HG03439 (cell line): ENCODE measurements around the gene SIKE1.
A peak's percentile ranks its signal among the peaks of the same experiment; 100 is the strongest.
"Not testable (repeated sequence)": the region's sequence is repeated elsewhere in the genome, so short reads cannot be mapped to it uniquely, and the experiment has no call there.

Source experiments
- ATAC-seq: cut with Tn5 transposase; IDR thresholded peaks from one replicate; pipeline ENCODE4 v1.9.1; 2021; ENCODE audit warnings: mild to moderate bottlenecking, moderate library complexity; ENCODE audit not compliant: unreplicated experiment

The SIKE1 gene

DNA sequence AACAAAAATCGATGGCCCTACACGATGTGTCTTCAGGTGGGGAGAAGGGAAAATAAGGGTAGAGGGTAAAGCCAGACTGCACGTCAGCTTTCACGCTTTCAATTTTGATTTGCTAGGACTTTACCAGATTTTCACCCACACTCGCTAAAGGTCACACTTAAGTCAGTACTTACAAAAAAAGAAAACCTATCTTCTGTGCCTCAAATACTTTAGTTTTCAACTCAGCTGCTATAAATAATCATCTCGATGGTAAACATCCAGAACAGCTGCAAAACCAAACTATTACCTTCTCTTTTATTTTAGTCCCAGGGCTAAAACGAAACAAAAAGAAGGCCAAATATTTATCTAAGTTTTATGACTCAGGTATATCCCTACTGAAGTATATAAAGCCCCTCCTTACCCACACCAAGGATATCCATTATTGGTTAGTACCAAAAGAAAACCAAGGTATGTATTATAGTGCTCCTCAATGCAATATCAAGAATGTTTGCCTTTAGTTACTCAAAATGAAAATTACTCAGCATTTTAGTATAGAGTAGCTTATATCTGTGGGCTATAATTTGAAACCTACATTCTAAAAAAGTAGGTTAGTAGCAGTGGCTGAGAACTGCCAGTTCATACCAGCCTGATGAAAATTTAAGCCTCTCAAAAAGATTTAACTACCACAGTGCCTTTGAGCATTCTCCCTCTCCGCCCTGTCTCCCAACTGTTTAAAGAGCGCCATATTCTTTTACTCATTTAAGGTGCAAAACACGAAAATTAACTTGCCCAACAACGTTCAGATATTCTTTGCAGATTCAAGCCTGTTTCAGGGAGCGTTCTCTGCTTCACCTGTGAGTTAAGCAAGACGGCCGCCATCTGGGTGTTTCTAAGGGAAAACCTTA lies 24.2 kb downstream of the SIKE1 start:
- peak; percentile 43 for ATAC-seq

DNA sequence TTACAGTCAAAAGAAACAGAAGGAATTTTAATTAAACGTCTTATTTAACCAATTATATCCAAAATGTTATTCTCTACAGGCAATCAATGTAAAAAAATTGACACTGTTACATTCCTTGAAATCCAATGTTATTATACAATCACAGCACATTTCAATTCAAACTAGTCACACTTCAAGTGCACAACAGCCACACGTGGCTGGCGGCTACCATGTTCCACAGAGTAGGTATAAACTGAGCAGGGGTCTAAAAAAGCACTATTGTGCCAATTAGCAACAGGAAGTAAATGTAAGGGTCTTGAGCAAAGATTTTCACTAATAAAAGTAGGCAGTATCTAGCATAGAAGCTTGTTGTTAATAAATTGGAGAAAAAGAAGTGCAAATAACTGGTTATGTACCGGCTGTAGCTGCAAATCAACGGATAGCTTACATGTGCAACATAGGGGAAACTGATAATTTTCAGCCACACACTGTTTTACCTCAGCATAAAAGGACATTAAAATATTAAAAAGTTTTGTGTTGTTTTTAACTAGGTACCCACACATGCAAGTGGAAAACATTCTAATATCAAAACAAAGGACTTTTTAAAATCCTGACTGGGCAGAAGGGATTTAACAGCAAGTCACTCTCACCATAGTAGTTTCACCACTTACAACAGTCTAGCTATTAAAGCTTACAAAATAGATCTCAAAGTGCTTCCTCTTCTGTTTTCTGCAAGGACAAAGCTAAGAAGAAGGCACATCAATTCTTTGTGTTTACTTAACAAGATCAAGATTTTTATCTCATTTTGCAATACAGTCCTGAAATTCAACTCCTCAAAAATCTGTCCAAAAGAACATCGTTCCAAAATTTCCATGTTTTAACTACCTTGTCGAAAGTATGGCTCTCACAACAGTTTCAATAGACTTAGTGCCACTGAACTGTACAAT lies 25.2 kb downstream of the SIKE1 start:
- ATAC-seq: no peak

DNA sequence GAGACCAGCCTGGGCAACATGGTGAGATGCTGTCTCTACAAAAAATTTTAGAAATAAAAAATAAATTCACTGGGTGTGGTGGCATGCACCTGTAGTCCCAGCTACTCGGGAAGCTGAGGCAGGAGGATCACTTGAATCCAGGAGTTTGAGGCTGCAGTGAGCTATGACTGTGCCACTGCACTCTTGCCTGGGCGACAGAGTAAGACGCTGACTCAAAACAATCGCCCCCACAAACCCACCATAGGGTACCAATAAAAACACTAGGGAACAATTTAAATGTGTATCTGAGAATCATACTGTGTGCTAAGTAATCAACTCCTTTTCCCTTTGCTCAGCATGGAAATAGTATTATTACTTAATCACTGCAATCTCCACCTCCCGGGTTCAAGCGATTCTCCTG lies 26.8 kb downstream of the SIKE1 start:
- ATAC-seq: not testable (repeated sequence)

DNA sequence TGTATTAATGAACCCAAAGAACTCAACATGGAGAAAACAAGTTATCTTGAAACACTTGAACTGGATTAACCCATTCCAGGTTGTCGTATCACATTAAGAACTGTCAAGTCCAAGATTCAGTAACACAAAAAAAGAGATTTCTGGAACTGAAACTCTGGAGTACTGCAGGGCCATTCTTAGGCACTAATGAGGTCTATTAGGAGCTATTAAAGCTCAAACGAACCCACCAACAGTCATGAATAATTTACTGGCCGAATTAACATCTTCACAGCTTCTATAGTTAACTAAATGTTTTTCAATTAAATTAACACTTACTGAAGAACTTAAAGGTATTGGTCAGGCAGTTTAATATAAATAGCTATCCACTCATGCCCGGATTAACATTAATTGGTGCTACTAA lies 27.3 kb downstream of the SIKE1 start:
- no peak for ATAC-seq

DNA sequence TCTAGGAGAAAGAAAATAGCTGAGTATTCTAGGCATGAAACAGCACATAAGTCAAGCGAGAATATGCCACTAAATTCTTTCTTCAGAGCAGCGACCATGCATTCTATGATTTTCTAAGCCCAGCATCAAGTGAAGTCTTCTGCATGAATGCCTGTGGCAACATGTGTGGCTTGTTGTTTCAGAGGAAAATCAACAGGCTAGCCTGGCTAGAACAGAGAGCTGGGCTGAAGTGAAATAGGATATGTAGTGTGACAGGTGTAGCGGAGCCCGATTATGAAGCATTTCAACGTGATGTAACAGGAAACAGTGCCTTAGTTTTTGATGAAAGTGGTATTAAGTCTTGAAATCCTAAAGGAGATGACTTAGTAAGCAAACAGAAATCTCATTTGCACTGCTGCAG lies 29.7 kb downstream of the SIKE1 start:
- ATAC-seq: no peak

DNA sequence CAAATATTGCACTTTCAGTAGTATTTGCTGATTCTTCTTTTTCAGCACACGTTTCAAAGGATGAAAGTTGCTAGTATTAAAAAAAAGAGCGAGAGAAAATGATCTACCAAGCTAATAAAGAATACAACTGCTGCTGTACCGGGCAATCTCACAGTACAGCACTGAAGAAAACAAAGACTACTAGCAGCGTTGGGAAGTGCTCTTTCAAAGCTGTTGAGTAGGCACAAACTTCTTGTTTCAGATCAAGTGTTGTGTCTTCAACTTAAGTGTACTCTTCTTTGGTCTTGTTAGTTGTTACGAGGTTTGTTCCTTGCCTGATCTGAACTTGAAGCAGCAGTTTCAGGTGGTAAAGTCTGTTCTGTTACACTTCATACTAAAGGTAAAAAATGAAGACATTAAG lies 30.6 kb downstream of the SIKE1 start:
- ATAC-seq: no peak

DNA sequence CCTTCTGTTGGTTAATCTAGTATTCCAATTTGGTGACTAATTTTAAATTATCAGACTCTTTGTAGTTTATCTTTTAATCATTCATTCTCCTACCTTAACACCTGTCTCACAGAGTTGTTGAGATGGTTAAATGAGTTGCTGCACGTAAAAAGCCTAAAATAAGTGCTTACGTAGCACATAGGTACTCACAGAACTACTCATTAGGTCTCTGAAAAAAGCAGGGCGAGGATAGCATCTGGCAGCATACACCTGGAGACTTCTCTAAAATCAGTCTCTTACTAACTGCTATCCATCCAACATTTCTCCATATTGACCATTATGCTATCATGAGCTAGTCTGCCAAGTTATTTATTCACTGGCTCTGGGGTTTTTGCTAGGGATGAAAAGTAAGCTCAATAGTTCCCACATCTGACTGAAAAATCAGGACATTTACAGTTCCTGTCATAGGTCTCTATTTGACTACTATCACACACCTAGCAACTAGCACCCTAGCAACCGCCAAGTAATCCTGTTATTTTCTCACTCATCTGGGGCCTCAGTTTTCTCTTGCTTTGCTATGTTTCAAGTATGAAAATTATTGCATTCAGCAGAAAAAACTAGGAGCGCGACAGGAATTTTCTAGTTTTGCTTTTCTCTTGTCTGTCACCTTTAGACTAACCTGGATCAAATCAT lies 33.9 kb downstream of the SIKE1 start:
- no peak for ATAC-seq

DNA sequence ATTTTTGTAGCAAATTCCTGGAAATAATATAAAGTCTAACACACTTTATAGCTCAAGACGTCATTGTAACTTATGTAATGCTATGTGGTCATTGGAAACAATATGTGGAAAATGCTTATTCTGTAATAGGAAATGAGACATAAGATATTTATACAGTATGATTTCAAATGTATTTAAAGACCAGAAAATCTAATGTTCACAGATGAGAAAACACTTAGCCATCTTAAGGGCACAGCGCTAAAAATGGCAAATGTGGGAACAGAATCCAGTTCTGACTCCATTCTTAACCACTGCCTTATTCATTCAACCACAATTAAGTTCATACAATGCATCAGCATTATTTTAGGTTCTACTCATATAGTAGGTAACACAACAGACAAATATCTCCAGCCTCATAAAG lies 35.2 kb downstream of the SIKE1 start:
- ATAC-seq: no peak

DNA sequence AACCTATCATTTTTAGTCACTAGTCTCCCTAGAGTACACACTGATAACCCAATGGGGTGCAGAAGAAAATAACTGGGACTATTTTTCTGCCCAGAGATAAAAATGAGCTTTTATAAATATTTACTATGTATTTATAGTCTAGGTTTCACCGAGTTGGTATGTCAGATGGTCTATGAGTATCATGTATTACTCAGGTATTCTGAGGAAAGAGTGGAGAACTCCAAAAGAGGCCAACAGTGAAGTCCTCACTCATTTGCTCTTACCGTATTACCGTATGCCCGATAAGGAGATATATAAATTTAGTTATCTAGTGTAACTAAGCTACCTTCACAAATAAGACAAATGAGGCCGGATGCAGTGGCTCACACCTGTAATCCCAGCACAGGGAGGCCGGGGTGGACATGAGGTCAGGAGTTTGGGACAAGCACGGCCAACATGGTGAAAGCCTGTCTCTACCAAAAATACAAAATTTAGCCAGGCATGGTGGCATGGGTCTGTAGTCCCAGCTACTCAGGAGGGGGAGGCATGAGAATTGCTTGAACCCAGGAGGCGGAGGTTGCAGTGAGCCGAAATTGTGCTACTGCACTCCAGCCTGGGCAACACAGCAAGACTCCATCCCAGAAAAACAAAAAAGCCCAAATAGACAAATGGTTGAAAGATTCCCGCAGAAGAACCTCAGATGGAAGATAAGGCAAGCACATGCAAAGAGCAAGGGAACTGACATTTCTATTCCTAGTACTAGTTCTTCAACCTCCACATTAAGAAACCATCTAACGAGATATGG lies 38.3 kb downstream of the SIKE1 start:
- no peak for ATAC-seq

DNA sequence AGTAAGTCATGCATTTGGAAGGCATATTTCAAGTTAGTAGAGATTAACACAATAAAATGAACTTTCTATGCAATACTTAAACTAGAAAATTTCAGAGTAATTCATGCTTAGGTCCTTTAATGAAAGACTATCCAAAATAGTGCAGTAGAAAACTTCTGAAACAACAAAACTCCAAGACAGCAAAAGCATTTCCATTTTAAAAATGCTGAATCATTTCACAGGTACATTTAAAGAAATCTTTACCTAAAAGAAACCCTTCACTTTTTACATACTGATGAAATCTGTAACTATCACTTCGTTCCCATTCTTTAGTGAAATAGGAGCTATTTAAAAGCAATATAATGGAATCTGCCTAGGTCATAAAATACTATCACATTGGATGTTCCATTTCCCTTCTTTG lies 40.2 kb downstream of the SIKE1 start:
- ATAC-seq: no peak

DNA sequence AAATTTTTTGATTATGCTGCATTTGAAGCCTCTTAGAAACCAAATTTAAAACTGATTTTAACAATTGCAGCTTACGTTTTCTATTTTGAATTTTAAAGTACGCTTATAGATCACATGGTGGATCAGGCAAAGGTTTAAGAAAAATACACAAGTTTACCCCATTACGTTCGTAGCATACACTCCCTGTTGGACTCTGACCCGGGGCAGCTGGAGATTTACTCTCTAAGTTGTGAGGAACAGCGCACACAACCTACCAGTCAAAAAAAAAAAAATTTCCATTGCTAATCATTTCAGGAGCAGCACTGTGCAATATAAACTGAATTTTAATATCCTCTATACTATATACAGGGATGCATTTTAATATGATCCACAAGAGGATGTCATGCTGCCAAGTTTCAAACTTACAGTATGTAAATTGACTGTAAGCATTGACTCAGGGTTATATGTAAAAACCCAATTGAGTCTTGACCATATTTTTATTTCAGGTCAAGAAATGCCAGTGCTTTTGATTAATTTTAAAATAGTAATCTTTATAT lies 43.1 kb downstream of the SIKE1 start:
- no peak for ATAC-seq

DNA sequence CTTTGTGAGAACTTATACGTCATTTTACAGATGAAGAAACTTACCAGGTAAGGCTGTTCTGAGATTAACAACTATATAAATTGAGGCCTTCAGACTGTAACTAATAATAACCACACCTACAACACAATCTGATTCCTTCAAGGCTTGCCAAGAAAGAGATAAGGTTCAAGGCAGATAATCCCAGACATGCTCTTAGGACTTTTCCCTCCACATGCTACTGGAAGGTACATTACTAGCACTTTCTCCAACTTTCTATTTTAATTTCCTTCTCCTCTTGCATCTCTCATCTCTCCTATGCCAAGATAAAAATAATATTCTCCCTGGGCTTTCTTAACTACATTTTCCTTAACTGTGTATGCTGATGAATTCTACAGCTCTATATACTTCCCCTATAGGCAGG lies 45.0 kb downstream of the SIKE1 start:
- ATAC-seq: no peak

DNA sequence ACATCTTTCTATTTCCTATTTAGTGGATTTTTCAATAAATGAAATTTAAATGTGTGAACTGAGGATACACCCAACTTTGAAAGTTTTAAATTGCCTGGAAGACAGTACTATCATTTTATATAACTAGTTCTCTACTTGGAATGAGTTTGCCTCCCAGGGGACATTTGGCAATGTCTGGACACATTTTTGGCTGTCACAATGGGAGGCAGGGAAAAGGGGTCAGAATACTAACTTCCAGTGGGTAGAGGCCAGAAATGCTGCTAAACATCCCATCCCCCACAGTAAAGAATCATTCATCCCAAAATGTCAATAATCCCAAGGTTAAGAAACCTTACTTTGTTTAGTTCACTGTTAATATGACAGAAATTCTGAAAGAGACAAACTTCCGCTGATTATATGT lies 50.7 kb downstream of the SIKE1 start:
- no peak for ATAC-seq

DNA sequence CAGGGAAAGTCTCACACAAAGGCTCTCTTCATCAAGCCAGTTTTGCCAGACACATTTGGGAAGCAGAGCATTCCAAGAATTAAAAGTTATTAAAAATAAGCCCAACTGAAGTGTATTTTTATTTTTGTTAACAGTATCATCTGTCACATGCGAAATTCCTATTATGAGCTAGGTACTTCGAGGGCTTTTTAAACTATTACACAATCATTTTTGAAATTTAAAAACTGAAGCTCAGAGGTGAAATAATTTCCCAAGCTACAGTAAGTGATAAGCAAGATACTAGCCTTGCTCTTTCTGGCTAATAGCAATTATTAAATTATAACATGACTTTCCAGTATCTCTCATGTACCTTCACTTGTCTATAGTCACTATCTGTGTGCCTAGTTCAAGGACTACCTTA lies 51.9 kb downstream of the SIKE1 start:
- ATAC-seq: no peak

DNA sequence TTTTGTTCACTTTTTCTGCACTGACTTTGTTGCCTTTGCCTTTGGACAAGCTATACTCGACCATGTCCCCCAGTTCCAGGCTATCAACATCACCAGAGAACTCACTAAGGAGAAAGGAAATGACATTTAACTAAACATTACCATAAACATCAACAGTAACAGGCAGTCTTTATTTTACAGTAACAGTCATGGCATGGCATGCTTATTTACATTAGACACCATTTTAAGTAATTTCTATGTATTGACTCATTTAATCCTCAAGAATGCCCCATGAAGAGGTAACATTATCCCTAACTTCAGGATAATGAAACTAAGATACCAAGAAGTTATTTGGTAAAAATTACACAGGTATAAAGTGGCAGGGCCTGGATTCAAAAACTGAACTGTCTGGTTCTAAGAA lies 55.3 kb downstream of the SIKE1 start:
- ATAC-seq: no peak

DNA sequence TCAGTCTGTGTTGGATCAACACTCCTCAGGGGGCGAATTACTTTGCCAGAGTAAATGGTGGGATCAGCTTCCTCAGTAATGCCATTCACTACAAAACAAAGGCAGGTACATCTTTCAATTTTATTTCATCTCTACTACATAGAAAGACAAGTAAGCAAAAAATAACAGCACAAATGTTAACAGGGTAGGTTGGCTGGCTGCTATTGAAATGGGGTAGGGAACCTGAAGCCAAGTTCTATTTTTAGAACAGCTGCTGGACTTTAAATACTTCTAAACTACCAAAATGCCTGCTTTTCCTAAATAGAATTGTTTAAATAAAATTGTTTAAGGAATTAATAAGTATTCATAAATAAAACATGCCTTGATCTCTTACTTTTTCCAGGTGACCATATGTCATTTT lies 56.6 kb downstream of the SIKE1 start:
- no peak for ATAC-seq

DNA sequence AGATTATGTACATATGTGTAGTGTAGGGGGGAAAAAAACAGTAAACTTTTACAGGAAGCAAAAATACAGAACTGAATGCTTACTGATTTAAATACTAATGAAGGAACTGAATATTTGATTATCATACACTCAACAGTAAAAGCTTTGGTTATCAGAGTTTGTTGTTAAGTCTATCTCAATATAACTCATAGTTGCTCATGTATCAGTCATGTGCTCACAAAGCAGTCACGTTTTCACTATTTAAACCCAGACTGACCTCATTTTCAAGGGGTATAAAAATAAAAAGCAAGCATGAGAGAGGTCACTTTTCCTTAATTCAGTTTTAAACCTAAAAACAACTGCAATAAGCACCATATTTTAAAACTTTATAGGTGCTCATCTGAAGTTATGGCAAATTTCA lies 57.0 kb downstream of the SIKE1 start:
- ATAC-seq: no peak

DNA sequence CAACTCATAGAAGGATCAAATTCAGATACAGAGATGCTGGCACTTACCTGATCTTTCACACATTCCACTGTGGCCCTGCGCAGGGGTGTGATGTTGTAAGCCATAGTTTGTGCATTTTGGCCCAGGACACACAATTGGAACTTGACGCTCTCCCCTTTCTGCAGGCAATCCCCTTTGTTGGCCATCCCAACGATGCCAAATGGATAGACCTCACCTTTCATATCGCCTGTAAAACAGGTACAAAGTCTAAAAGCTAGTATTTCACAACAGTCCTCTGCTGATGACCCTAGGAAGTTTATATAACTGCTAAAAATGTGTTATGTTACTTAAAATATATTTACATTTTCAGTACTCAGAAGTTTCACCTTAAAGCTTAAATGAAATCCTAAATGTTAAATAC lies 60.0 kb downstream of the SIKE1 start:
- no peak for ATAC-seq
